PC-9 (cell line): ENCODE results near the gene NOA1. TPM values are rescaled to one million over a fixed set of nuclear protein-coding genes. Genes with fewer than 3 reads are reported as not detected.

Experiments used
- BruUV-seq: library from RNA; stranded (reverse); fragments of 400-500 nt; replicated peaks from 2 replicates; lab custom pipeline; 2021; lab: Mats Ljungman, UMichigan
- CTCF ChIA-PET: fragments of 300-600 bp; sonication (Branson Sonifier 250); formaldehyde crosslinking; loops from one replicate; lab custom pipeline; 2022; ENCODE audit warnings: antibody characterized with exemption; lab: Charles Lee
- POLR2A ChIA-PET: fragments of 300-600 bp; sonication (Branson Sonifier 250); formaldehyde crosslinking; loops from one replicate; lab custom pipeline; 2022; ENCODE audit warnings: antibody characterized with exemption; ENCODE audit not compliant: unreplicated experiment; lab: Charles Lee
- DNase-seq, 2 experiments: peaks; one replicate each; pipeline versions ENCODE4 v3.0.0 to v3.0.0-alpha.2; 2015 to 2022; ENCODE audit warnings: mixed read lengths in 1 of 2
- H2AFZ ChIP-seq: fragments of 200-600 bp; sonication (generic); 2 replicates; pipeline ENCODE4 v1.8.1; 2017; ENCODE audit warnings: antibody characterized with exemption
- H3F3A ChIP-seq: fragments of 200-600 bp; sonication (generic); 2 replicates; pipeline ENCODE4 v1.8.1; 2017; ENCODE audit warnings: antibody characterized with exemption, mild to moderate bottlenecking, low read depth; ENCODE audit not compliant: insufficient read depth
- H3K27ac ChIP-seq: fragments of 200-600 bp; sonication (generic); 2 replicates; pipeline ENCODE4 v1.6.1; 2016; ENCODE audit warnings: mixed run types
- H3K27me3 ChIP-seq: fragments of 200-600 bp; sonication (generic); 2 replicates; pipeline ENCODE4 v1.6.1; 2016; ENCODE audit warnings: low read depth, mixed run types; ENCODE audit not compliant: insufficient read depth
- H3K36me3 ChIP-seq: fragments of 200-600 bp; sonication (generic); 2 replicates; pipeline ENCODE4 v1.6.1; 2016; ENCODE audit warnings: low read depth, mixed run types
- H3K4me1 ChIP-seq: fragments of 200-600 bp; sonication (generic); replicated peaks from 2 replicates; pipeline ENCODE4 v1.6.1; 2016; ENCODE audit warnings: mixed run types; ENCODE audit not compliant: insufficient read depth
- H3K4me2 ChIP-seq: fragments of 200-600 bp; sonication (generic); 2 replicates; pipeline ENCODE4 v1.6.1; 2017; ENCODE audit warnings: mixed run types
- H3K4me3 ChIP-seq: fragments of 200-600 bp; sonication (generic); 2 replicates; pipeline ENCODE4 v1.6.1; 2016; ENCODE audit warnings: mixed run types
- H3K79me2 ChIP-seq: fragments of 200-600 bp; sonication (generic); 2 replicates; pipeline ENCODE4 v1.6.1; 2017; ENCODE audit warnings: low read depth, mixed run types
- H3K9me2 ChIP-seq: fragments of 200-600 bp; sonication (generic); 2 replicates; pipeline ENCODE4 v1.8.1; 2017; ENCODE audit warnings: mild to moderate bottlenecking; ENCODE audit not compliant: insufficient read depth
- H3K9me3 ChIP-seq: fragments of 200-600 bp; sonication (generic); 2 replicates; pipeline ENCODE4 v1.8.1; 2016; ENCODE audit warnings: low read depth; ENCODE audit not compliant: insufficient read depth
- H4K20me1 ChIP-seq: fragments of 200-600 bp; sonication (generic); 2 replicates; pipeline ENCODE4 v1.8.1; 2017; ENCODE audit not compliant: insufficient read depth
- EZH2 ChIP-seq: fragments of 200-600 bp; sonication (generic); IDR thresholded peaks from 2 replicates; pipeline ENCODE4 v1.8.0; 2017; ENCODE audit warnings: antibody characterized with exemption, low read depth
- intact Hi-C: fragments of 100-400 bp; cut with micrococcal nuclease; formaldehyde crosslinking; loops from one replicate; pipeline ENCODE4 v1.10.0; 2022; ENCODE audit not compliant: unreplicated experiment
- total RNA-seq: library from RNA; stranded (reverse); gene quantifications from 2 replicates; pipeline ENCODE4 v1.2.3, GENCODE V29; 2021
- TF ChIP-seq, protein P1 (sequence below): fragments of 200-600 bp; sonication (generic); conservative IDR thresholded peaks from 2 replicates; pipeline ENCODE4 v1.6.1; 2017; ENCODE audit warnings: mixed run types, antibody characterized with exemption, mild to moderate bottlenecking, moderate library complexity

Gene NOA1
- total RNA-seq, 1 experiment from 2014 or later, result 24.1 TPM

DNA sequence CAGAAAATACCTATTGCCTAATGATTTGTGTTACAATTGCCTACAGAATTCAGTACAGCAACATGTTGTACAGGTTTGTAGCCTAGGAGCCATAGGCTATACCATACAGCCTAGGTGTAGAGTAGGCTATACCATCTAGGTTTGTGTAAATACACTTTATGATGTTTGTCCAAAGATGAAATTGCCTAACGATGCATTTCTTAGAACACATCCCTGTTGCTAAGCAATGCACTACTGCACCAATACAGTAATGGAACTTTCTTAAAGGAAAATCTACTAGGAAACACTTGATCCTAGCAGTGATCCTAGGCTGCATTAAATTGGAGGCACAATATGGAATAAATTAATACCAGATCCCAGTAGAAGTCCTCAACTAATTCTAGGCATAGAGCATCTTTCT, 18.3 kb downstream of the NOA1 start:
- intact Hi-C loops, result no loop called here
- Histone ChIP-seq H3K9me3 (no peaks in the 10 kb centered on the region), H4K20me1 (no peaks in the 10 kb centered on the region), H2AFZ (no peak overlapping the region), H3F3A (no peaks in the 10 kb centered on the region), H3K27me3 (no peaks in the 10 kb centered on the region), H3K9me2 (no peaks in the 10 kb centered on the region), H3K4me1 (no peaks in the 10 kb centered on the region), H3K36me3 (no peaks in the 10 kb centered on the region), H3K79me2 (no peaks in the 10 kb centered on the region), H3K27ac (no peak overlapping the region), H3K4me3 (no peak overlapping the region), H3K4me2 (no peak overlapping the region)
- ChIA-PET POLR2A (no interaction called here), CTCF (no interaction called here)
- TF ChIP-seq, protein P1, sequence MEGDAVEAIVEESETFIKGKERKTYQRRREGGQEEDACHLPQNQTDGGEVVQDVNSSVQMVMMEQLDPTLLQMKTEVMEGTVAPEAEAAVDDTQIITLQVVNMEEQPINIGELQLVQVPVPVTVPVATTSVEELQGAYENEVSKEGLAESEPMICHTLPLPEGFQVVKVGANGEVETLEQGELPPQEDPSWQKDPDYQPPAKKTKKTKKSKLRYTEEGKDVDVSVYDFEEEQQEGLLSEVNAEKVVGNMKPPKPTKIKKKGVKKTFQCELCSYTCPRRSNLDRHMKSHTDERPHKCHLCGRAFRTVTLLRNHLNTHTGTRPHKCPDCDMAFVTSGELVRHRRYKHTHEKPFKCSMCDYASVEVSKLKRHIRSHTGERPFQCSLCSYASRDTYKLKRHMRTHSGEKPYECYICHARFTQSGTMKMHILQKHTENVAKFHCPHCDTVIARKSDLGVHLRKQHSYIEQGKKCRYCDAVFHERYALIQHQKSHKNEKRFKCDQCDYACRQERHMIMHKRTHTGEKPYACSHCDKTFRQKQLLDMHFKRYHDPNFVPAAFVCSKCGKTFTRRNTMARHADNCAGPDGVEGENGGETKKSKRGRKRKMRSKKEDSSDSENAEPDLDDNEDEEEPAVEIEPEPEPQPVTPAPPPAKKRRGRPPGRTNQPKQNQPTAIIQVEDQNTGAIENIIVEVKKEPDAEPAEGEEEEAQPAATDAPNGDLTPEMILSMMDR, result no peak
- no peak for TF ChIP-seq EZH2
- BruUV-seq, result no TSS peak
- DNase-seq, result no peak

DNA sequence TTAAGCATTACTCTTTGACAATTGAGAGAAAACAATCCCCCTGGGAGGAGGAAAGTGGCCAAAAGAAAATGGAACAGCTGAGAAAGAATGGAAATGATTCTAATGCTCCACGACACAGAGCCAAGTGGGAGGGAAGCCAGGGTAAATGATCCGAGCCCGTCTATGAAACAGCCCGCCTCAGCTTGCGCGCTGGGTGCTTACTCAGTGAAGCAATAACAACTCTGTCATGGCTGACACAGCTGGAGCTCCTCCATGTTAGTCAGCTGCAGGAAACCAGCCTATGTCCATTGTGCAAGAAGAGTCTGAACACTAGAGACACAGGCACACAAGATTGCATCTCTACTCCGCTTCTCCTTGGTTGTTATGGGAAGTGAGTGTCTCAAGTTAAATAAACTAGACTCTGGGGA, 19.3 kb downstream of the NOA1 start:
- Histone ChIP-seq H3K9me2 (no peaks in the 10 kb centered on the region), H3K4me1 (no peaks in the 10 kb centered on the region), H3K4me2 (no peak overlapping the region), H3K27me3 (no peaks in the 10 kb centered on the region), H3K27ac (no peak overlapping the region), H3K36me3 (no peaks in the 10 kb centered on the region), H4K20me1 (no peaks in the 10 kb centered on the region), H3K79me2 (no peaks in the 10 kb centered on the region), H3K4me3 (no peak overlapping the region), H3K9me3 (no peaks in the 10 kb centered on the region), H2AFZ (no peak overlapping the region), H3F3A (no peaks in the 10 kb centered on the region)
- DNase-seq, result no peak
- TF ChIP-seq, protein P1, result no peak
- no peak for TF ChIP-seq EZH2
- intact Hi-C loops, result no loop called here
- CTCF ChIA-PET, result no interaction called here
- POLR2A ChIA-PET, result no interaction called here
- BruUV-seq, result no TSS peak

DNA sequence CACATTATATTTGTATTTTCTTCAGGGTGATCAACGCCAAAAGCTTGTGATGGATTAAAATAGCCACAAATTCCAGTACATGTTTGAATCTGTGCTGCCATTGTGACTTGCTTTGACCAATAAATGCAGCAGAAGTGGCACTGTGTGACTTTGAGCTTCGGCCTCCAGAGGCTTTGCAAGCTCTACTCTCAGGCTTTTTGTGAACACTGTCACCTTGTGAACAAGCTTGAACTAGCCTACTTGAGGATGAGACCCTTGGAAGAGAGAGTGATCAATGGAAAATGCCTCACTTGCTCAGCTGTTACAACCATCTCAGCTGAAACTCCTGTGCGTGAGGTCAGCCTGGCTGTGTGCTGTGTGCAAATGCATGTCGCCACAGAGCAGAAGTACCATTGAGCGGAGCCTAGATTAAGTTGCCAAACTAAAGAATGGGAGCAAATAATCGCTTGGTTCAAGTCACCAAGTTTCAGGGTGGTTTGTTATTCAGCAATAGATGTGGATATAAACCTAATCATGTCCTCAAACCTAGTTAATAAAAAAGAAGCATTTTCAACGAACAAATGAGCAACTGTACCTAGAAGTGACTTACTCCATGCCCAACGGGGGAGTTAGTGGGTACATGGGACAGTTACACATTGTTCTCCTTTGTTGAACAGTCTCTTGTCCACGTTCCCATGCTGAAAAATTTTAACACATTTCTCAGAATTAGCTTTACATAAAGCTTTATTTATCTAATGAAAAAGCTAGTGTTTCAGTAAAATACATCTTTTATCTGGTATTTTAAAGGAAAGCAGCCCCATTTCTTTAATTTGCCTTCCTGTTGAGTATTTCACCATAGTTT, 23.5 kb downstream of the NOA1 start:
- ChIA-PET POLR2A (no interaction called here), CTCF (no interaction called here)
- no peak overlapping the region for H3K4me3 ChIP-seq

More for the DNA sequence above, 23.5 kb downstream of the NOA1 start:
- no peaks in the 10 kb centered on the region for H3K79me2 ChIP-seq
- H3K4me1 ChIP-seq, result no peaks in the 10 kb centered on the region
- H3K27me3 ChIP-seq, result no peaks in the 10 kb centered on the region
- H3F3A ChIP-seq, result no peaks in the 10 kb centered on the region
- no peak for DNase-seq
- TF ChIP-seq, protein P1, result no peak
- TF ChIP-seq EZH2, result no peak
- H3K4me2 ChIP-seq, result no peak overlapping the region
- H3K36me3 ChIP-seq, result no peaks in the 10 kb centered on the region
- intact Hi-C loops, result no loop called here
- no peaks in the 10 kb centered on the region for H3K9me2 ChIP-seq
- H3K27ac ChIP-seq, result no peak overlapping the region
- no TSS peak for BruUV-seq
- H4K20me1 ChIP-seq, result no peaks in the 10 kb centered on the region
- no peaks in the 10 kb centered on the region for H3K9me3 ChIP-seq
- H2AFZ ChIP-seq, result no peak overlapping the region
